NCI-H128 (cell line): Measurements from ENCODE around the gene CCNI.
A peak's percentile ranks its signal among the peaks of the same experiment; 100 is the strongest.
"Not testable (repeated sequence)": the region's sequence is repeated elsewhere in the genome, so short reads cannot be mapped to it uniquely, and the experiment has no call there.

Experiments used
- DNase-seq: peaks from one replicate; lab custom pipeline; 2025; ENCODE audit not compliant: unreplicated experiment; lab: John Stamatoyannopoulos, UW

Gene CCNI

GRCh38 chr4:77082886-77083608 is 7.3 kb upstream of the CCNI start:
- DNase-seq, result no peak

GRCh38 chr4:77080806-77081205 is 5.0 kb upstream of the CCNI start:
- not testable (repeated sequence) for DNase-seq

- no peak for DNase-seq
These were observed 3.5 kb upstream of the CCNI start for GRCh38 chr4:77079281-77079680.

- DNase-seq, result no peak
These were observed 2.6 kb upstream of the CCNI start for GRCh38 chr4:77078401-77078800.

- DNase-seq, result no peak
These were observed 1.3 kb upstream of the CCNI start for GRCh38 chr4:77076889-77077635.

GRCh38 chr4:77074981-77075855 is 571 bp downstream of the CCNI start:
- no peak for DNase-seq

GRCh38 chr4:77074381-77074831 is 1.4 kb downstream of the CCNI start:
- no peak for DNase-seq

- DNase-seq, result no peak
These were observed 1.8 kb downstream of the CCNI start for GRCh38 chr4:77073981-77074380.

GRCh38 chr4:77073106-77073809 is 2.5 kb downstream of the CCNI start:
- DNase-seq, result no peak

GRCh38 chr4:77072195-77072753 is 3.5 kb downstream of the CCNI start:
- no peak for DNase-seq

GRCh38 chr4:77069514-77069913 is 6.3 kb downstream of the CCNI start:
- not testable (repeated sequence) for DNase-seq

GRCh38 chr4:77065382-77065781 is 10.4 kb downstream of the CCNI start:
- no peak for DNase-seq

- DNase-seq, result no peak
These were observed 12.9 kb downstream of the CCNI start for GRCh38 chr4:77062856-77063255.

- DNase-seq, result peak; percentile 8
These were observed 23.4 kb downstream of the CCNI start for GRCh38 chr4:77052352-77052751.

GRCh38 chr4:77050962-77051361 is 24.8 kb downstream of the CCNI start:
- DNase-seq, result no peak

- DNase-seq, result no peak
These were observed 28.8 kb downstream of the CCNI start for GRCh38 chr4:77047037-77047436.

GRCh38 chr4:77045490-77045889 is 30.3 kb downstream of the CCNI start:
- no peak for DNase-seq

GRCh38 chr4:77044461-77045150 is 31.2 kb downstream of the CCNI start:
- peak; percentile 15 for DNase-seq

GRCh38 chr4:77043507-77044136 is 32.2 kb downstream of the CCNI start:
- DNase-seq, result no peak
